ENCODE results near the gene POU2AF3. TPM values are rescaled to one million over a fixed set of nuclear protein-coding genes. Genes with fewer than 3 reads are reported as not detected.

The POU2AF3 gene
- total RNA-seq, 1 donor from 2014 or later, result 0.25 TPM

- Histone ChIP-seq H3K4me3 (ENCODE audit: low read depth, low read length) (no peak overlapping the region), H3K27me3 (ENCODE audit: control insufficient read depth, insufficient read depth, low read length) (peaks cover 10% of the 10 kb centered on the region), H3K36me3 (ENCODE audit: control insufficient read depth, insufficient read depth, low read length) (no peaks in the 10 kb centered on the region)
- DNase-seq (ENCODE audit: low read depth), result no peak
- TF ChIP-seq CTCF (IDR thresholded peaks at IDR 0.05; ENCODE audit: insufficient read depth, low read length, poor library complexity, severe bottlenecking), result no peak
Measured at GRCh38 chr11:111301842-111302118, 3.4 kb downstream of the POU2AF3 start.

- no peak overlapping the region for H3K4me3 ChIP-seq (ENCODE audit: low read depth, low read length)
- TF ChIP-seq CTCF (IDR thresholded peaks at IDR 0.05; ENCODE audit: insufficient read depth, low read length, poor library complexity, severe bottlenecking), result no peak
- H3K36me3 ChIP-seq (ENCODE audit: control insufficient read depth, insufficient read depth, low read length), result no peaks in the 10 kb centered on the region
- peaks cover 10% of the 10 kb centered on the region for H3K27me3 ChIP-seq (ENCODE audit: control insufficient read depth, insufficient read depth, low read length)
- DNase-seq (ENCODE audit: low read depth), result no peak
Measured at GRCh38 chr11:111302298-111302697, 4.0 kb downstream of the POU2AF3 start.

- Histone ChIP-seq H3K27me3 (ENCODE audit: control insufficient read depth, insufficient read depth, low read length) (peaks cover 10% of the 10 kb centered on the region), H3K4me3 (ENCODE audit: low read depth, low read length) (no peak overlapping the region), H3K36me3 (ENCODE audit: control insufficient read depth, insufficient read depth, low read length) (no peaks in the 10 kb centered on the region)
- DNase-seq (ENCODE audit: low read depth), result no peak
- no peak for TF ChIP-seq CTCF (IDR thresholded peaks at IDR 0.05; ENCODE audit: insufficient read depth, low read length, poor library complexity, severe bottlenecking)
Measured at GRCh38 chr11:111303461-111303860, 5.1 kb downstream of the POU2AF3 start.

- DNase-seq (ENCODE audit: low read depth), result no peak
- Histone ChIP-seq H3K36me3 (ENCODE audit: control insufficient read depth, insufficient read depth, low read length) (no peaks in the 10 kb centered on the region), H3K27me3 (ENCODE audit: control insufficient read depth, insufficient read depth, low read length) (peaks cover 5% of the 10 kb centered on the region), H3K4me3 (ENCODE audit: low read depth, low read length) (no peak overlapping the region)
- TF ChIP-seq CTCF (IDR thresholded peaks at IDR 0.05; ENCODE audit: insufficient read depth, low read length, poor library complexity, severe bottlenecking), result no peak
Measured at GRCh38 chr11:111305162-111305802, 6.9 kb downstream of the POU2AF3 start.

- Histone ChIP-seq H3K27me3 (ENCODE audit: control insufficient read depth, insufficient read depth, low read length) (peaks cover 5% of the 10 kb centered on the region), H3K4me3 (ENCODE audit: low read depth, low read length) (no peak overlapping the region)
- no peak for TF ChIP-seq CTCF (IDR thresholded peaks at IDR 0.05; ENCODE audit: insufficient read depth, low read length, poor library complexity, severe bottlenecking)
Measured at GRCh38 chr11:111305876-111306275, 7.5 kb downstream of the POU2AF3 start.

GRCh38 chr11:111306321-111306720 lies 8.0 kb downstream of the POU2AF3 start:
- H3K27me3 ChIP-seq (ENCODE audit: control insufficient read depth, insufficient read depth, low read length), result peaks cover 5% of the 10 kb centered on the region
- TF ChIP-seq CTCF (IDR thresholded peaks at IDR 0.05; ENCODE audit: insufficient read depth, low read length, poor library complexity, severe bottlenecking), result no peak
- H3K4me3 ChIP-seq (ENCODE audit: low read depth, low read length), result no peak overlapping the region
- DNase-seq (ENCODE audit: low read depth), result no peak
- no peaks in the 10 kb centered on the region for H3K36me3 ChIP-seq (ENCODE audit: control insufficient read depth, insufficient read depth, low read length)

More at GRCh38 chr11:111305876-111306275, 7.5 kb downstream of the POU2AF3 start:
- DNase-seq (ENCODE audit: low read depth), result no peak
- no peaks in the 10 kb centered on the region for H3K36me3 ChIP-seq (ENCODE audit: control insufficient read depth, insufficient read depth, low read length)

Measured in kidney epithelial cell (primary cell).